HepG2 (cell line): ENCODE data around the gene MARCHF2. TPM values are rescaled to one million over a fixed set of nuclear protein-coding genes. Genes with fewer than 3 reads are reported as not detected.

Experiments
- CCAR2 ChIP-seq: fragments of 200-400 bp; formaldehyde crosslinking; optimal IDR thresholded peaks from 2 replicates; pipeline ENCODE3; 2018; ENCODE audit warnings: low read depth, mild to moderate bottlenecking, low read length, moderate library complexity
- DR1 ChIP-seq: sonication (generic); formaldehyde crosslinking; IDR thresholded peaks from 2 replicates; pipeline ENCODE4 v1.8.0; 2021; ENCODE audit warnings: mild to moderate bottlenecking, missing genetic modification reagents, inconsistent platforms
- ELF4 ChIP-seq: sonication (generic); formaldehyde crosslinking; IDR thresholded peaks from 2 replicates; pipeline ENCODE4 v1.5.0; 2020; ENCODE audit warnings: missing genetic modification reagents, mild to moderate bottlenecking, moderate library complexity, borderline replicate concordance
- FOXA3 ChIP-seq: IDR thresholded peaks from 2 replicates; pipeline ENCODE4 v1.6.1; 2016; ENCODE audit warnings: missing genetic modification reagents, missing compliant biosample characterization
- GPBP1L1 ChIP-seq: sonication (generic); formaldehyde crosslinking; IDR thresholded peaks from 2 replicates; pipeline ENCODE4 v1.5.0; 2020; ENCODE audit warnings: mild to moderate bottlenecking, missing genetic modification reagents
- HDAC2 ChIP-seq: sonication (generic); formaldehyde crosslinking; IDR thresholded peaks from 2 replicates; pipeline ENCODE4 v1.4.0; 2020; ENCODE audit warnings: missing genetic modification reagents
- HOXD1 ChIP-seq: sonication (generic); formaldehyde crosslinking; IDR thresholded peaks from 2 replicates; pipeline ENCODE4 v1.5.0; 2020; ENCODE audit warnings: missing genetic modification reagents
- IRF2 ChIP-seq: IDR thresholded peaks from 2 replicates; pipeline ENCODE4 v1.6.1; 2018; ENCODE audit warnings: missing genetic modification reagents, missing compliant biosample characterization
- KLF12 ChIP-seq: sonication (generic); formaldehyde crosslinking; IDR thresholded peaks from 2 replicates; pipeline ENCODE4 v1.4.0; 2020; ENCODE audit warnings: missing genetic modification reagents, borderline replicate concordance
- KMT2B ChIP-seq: IDR thresholded peaks from 2 replicates; pipeline ENCODE4 v1.6.1; 2016; ENCODE audit warnings: missing genetic modification reagents, missing compliant biosample characterization
- LCORL ChIP-seq, 2 experiments: fragments of 450-650 bp in 1 of 2; sonication (generic) in 1 of 2; formaldehyde crosslinking in 1 of 2; IDR thresholded peaks; 2 replicates each; pipeline versions ENCODE4 v1.5.0 to v1.6.1; 2017 to 2020; ENCODE audit warnings: antibody characterized with exemption in 1 of 2, missing genetic modification reagents in 1 of 2
- MTF1 ChIP-seq: sonication (generic); formaldehyde crosslinking; IDR thresholded peaks from 2 replicates; pipeline ENCODE4 v1.5.0; 2020; ENCODE audit warnings: missing genetic modification reagents
- NAIF1 ChIP-seq: sonication (generic); formaldehyde crosslinking; IDR thresholded peaks from 2 replicates; pipeline ENCODE4 v1.5.0; 2020; ENCODE audit warnings: mild to moderate bottlenecking, missing genetic modification reagents, borderline replicate concordance
- RBM22 ChIP-seq: fragments of 200-400 bp; formaldehyde crosslinking; optimal IDR thresholded peaks from 2 replicates; pipeline ENCODE3; 2017; ENCODE audit warnings: mild to moderate bottlenecking, low read length, moderate library complexity
- SATB2 ChIP-seq: sonication (generic); formaldehyde crosslinking; IDR thresholded peaks from 2 replicates; pipeline ENCODE4 v1.5.0; 2020; ENCODE audit warnings: missing genetic modification reagents
- SNAPC5 ChIP-seq: sonication (generic); formaldehyde crosslinking; IDR thresholded peaks from 2 replicates; pipeline ENCODE4 v1.8.1; 2023; ENCODE audit warnings: mild to moderate bottlenecking, missing genetic modification reagents, borderline replicate concordance
- SP5 ChIP-seq: IDR thresholded peaks from 2 replicates; pipeline ENCODE4 v1.6.1; 2016; ENCODE audit warnings: low read depth, borderline replicate concordance
- ZNF224 ChIP-seq: sonication (generic); formaldehyde crosslinking; IDR thresholded peaks from 2 replicates; pipeline ENCODE4 v1.5.0; 2020; ENCODE audit warnings: mild to moderate bottlenecking, missing genetic modification reagents
- ZNF24 ChIP-seq: fragments of 450-650 bp; IDR thresholded peaks from 2 replicates; pipeline ENCODE4 v1.6.1; 2017; ENCODE audit warnings: antibody characterized with exemption, mild to moderate bottlenecking
- ZNF382 ChIP-seq: sonication (generic); formaldehyde crosslinking; IDR thresholded peaks from 2 replicates; pipeline ENCODE4 v1.5.0; 2020; ENCODE audit warnings: missing genetic modification reagents, mild to moderate bottlenecking, borderline replicate concordance
- ZNF567 ChIP-seq: sonication (generic); formaldehyde crosslinking; IDR thresholded peaks from 2 replicates; pipeline ENCODE4 v1.8.1; 2023; ENCODE audit warnings: mild to moderate bottlenecking, missing genetic modification reagents, borderline replicate concordance
- ZNF615 ChIP-seq: sonication (generic); formaldehyde crosslinking; IDR thresholded peaks from 2 replicates; pipeline ENCODE4 v1.5.0; 2020; ENCODE audit warnings: mild to moderate bottlenecking, missing genetic modification reagents, borderline replicate concordance
- ZNF660 ChIP-seq: sonication (generic); formaldehyde crosslinking; IDR thresholded peaks from 2 replicates; pipeline ENCODE4 v1.5.1; 2020; ENCODE audit warnings: mild to moderate bottlenecking, low read depth, missing genetic modification reagents, borderline replicate concordance
- ZNF768 ChIP-seq: sonication (generic); formaldehyde crosslinking; IDR thresholded peaks from 2 replicates; pipeline ENCODE4 v1.4.0; 2020; ENCODE audit warnings: missing genetic modification reagents
- polyA plus RNA-seq, 8 experiments: library from polyadenylated mRNA; depleted of rRNA in 3 of 8; stranded (reverse) in 7 of 8; unstranded in 1 of 8; fragments of >200 nt; fragmentation: Illumina TruSeq in 4 of 8; extraction: Trizol in 4 of 8; gene quantifications; 2 replicates each; pipeline versions ENCODE4 v1.2.1 to v1.2.3, GENCODE V29; 2011 to 2016; ENCODE audit warnings: low read depth in 4 of 8, missing spikeins in 1 of 8, mixed read lengths in 1 of 8; ENCODE audit not compliant: insufficient read depth in 1 of 8
- total RNA-seq, 5 experiments: library from RNA; depleted of rRNA; stranded (reverse); fragments of >200 nt; fragmentation: Illumina TruSeq; extraction: Trizol; gene quantifications; 2 replicates each; pipeline ENCODE4 v1.2.3, GENCODE V29; 2016; ENCODE audit warnings: low read depth in 1 of 5
- TF ChIP-seq, protein P1 (sequence below): IDR thresholded peaks from 2 replicates; pipeline ENCODE4 v1.6.1; 2016; ENCODE audit warnings: missing compliant biosample characterization, missing genetic modification reagents, borderline replicate concordance
- TF ChIP-seq, protein P2 (sequence below): sonication (generic); formaldehyde crosslinking; IDR thresholded peaks from 2 replicates; pipeline ENCODE4 v1.5.1; 2020; ENCODE audit warnings: mild to moderate bottlenecking, missing genetic modification reagents, moderate library complexity

The MARCHF2 gene
- total and polyA plus RNA-seq, 2 of the 13 experiments (the other 11 are each of a cell fraction or from before 2014, with no cell fraction given) = 12.7 to 13.0 TPM

- TF ChIP-seq GPBP1L1 (CRISPR knock-in tag) (no peak), ZNF382 (CRISPR knock-in tag) (no peak), LCORL (IDR thresholded peaks at IDR 0.05) (no peak), LCORL (CRISPR knock-in tag; IDR thresholded peaks at IDR 0.05) (no peak), ZNF567 (CRISPR knock-in tag) (no peak), CCAR2 (no peak), ZNF660 (CRISPR knock-in tag) (no peak), HOXD1 (0 out of 2 replicates have a peak, but pooled peaks have one; percentile 29), ZNF768 (CRISPR knock-in tag) (peak; percentile 53), ZNF615 (CRISPR knock-in tag) (no peak), FOXA3 (no peak), SNAPC5 (CRISPR knock-in tag) (no peak), SATB2 (CRISPR knock-in tag) (0 out of 2 replicates have a peak, but pooled peaks have one; percentile 13), KMT2B (CRISPR knock-in tag) (no peak), HDAC2 (no peak; the same call in 1 of the 2 replicates), ELF4 (CRISPR knock-in tag) (peak; percentile 92; the same call in 1 of the 2 replicates), MTF1 (CRISPR knock-in tag) (no peak), IRF2 (no peak), ZNF24 (no peak), SP5 (no peak), NAIF1 (no peak), RBM22 (no peak), ZNF224 (no peak), DR1 (CRISPR knock-in tag) (no peak), KLF12 (CRISPR knock-in tag) (no peak)
- TF ChIP-seq, protein P1, sequence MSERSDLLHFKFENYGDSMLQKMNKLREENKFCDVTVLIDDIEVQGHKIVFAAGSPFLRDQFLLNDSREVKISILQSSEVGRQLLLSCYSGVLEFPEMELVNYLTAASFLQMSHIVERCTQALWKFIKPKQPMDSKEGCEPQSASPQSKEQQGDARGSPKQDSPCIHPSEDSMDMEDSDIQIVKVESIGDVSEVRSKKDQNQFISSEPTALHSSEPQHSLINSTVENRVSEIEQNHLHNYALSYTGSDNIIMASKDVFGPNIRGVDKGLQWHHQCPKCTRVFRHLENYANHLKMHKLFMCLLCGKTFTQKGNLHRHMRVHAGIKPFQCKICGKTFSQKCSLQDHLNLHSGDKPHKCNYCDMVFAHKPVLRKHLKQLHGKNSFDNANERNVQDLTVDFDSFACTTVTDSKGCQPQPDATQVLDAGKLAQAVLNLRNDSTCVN = no peak
- TF ChIP-seq, protein P2, sequence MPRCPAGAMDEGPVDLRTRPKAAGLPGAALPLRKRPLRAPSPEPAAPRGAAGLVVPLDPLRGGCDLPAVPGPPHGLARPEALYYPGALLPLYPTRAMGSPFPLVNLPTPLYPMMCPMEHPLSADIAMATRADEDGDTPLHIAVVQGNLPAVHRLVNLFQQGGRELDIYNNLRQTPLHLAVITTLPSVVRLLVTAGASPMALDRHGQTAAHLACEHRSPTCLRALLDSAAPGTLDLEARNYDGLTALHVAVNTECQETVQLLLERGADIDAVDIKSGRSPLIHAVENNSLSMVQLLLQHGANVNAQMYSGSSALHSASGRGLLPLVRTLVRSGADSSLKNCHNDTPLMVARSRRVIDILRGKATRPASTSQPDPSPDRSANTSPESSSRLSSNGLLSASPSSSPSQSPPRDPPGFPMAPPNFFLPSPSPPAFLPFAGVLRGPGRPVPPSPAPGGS (CRISPR knock-in tag) = peak; percentile 61
Observed at GRCh38 chr19:8389891-8390616, 23.1 kb upstream of the MARCHF2 start, which contains the start of gene RAB11B (continued).
